ENCODE data around the gene METTL23.

METTL23 gene

DNA sequence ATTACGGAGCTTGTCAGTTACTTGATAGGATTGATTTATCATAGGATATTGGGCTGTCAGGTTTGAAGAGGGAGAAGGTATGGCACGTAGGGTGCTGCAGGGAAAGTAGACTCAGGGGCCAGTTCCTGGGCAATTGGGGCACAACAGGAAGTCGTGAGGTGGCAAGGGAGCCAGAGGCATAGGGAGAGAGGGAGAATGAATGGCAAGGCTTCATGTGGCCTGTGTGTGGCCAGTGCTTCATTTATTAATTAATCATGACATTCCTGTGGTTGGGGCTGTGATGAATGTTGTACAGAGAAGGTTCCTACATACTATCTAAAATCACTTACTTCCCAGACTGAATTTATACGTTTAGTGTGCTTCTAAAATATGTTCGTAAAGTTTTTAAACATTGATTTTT is 30.6 kb downstream of the METTL23 start:
- TF ChIP-seq SIN3A (IDR thresholded peaks at IDR 0.05; ENCODE audit: borderline replicate concordance, insufficient read depth, low read length) (no peak), POLR2AphosphoS5 (IDR thresholded peaks at IDR 0.05; ENCODE audit: low read depth, low read length) (no peak), TAF1 (IDR thresholded peaks at IDR 0.05; ENCODE audit: borderline replicate concordance, insufficient read depth, low read length) (no peak), FOXP2 (optimal IDR thresholded peaks at IDR 0.05; ENCODE audit: borderline replicate concordance, extremely low read depth, extremely low read length, insufficient read depth) (no peak)
- TF ChIP-seq, protein P1, sequence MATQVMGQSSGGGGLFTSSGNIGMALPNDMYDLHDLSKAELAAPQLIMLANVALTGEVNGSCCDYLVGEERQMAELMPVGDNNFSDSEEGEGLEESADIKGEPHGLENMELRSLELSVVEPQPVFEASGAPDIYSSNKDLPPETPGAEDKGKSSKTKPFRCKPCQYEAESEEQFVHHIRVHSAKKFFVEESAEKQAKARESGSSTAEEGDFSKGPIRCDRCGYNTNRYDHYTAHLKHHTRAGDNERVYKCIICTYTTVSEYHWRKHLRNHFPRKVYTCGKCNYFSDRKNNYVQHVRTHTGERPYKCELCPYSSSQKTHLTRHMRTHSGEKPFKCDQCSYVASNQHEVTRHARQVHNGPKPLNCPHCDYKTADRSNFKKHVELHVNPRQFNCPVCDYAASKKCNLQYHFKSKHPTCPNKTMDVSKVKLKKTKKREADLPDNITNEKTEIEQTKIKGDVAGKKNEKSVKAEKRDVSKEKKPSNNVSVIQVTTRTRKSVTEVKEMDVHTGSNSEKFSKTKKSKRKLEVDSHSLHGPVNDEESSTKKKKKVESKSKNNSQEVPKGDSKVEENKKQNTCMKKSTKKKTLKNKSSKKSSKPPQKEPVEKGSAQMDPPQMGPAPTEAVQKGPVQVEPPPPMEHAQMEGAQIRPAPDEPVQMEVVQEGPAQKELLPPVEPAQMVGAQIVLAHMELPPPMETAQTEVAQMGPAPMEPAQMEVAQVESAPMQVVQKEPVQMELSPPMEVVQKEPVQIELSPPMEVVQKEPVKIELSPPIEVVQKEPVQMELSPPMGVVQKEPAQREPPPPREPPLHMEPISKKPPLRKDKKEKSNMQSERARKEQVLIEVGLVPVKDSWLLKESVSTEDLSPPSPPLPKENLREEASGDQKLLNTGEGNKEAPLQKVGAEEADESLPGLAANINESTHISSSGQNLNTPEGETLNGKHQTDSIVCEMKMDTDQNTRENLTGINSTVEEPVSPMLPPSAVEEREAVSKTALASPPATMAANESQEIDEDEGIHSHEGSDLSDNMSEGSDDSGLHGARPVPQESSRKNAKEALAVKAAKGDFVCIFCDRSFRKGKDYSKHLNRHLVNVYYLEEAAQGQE (IDR thresholded peaks at IDR 0.05; ENCODE audit: insufficient read depth in 1 of 2, low read depth in 2 of 2, low read length in 2 of 2) = no peak

DNA sequence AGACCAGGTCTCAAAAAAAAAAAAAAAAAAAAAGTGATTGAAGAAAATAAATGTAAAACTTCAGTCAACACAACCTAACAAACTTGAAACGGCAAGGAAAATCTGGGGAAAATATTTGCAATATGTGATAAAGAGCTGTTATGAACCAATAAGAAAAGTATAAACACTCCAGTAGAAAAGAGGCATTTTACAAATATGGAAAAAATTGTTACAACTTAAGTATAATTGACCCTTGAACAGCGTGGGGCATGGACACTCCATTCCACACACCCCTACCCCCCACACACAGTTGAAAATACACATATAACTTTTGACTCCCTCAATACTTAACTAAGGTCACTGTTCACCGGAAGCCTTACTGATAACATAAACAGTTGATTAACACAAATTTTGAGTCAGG is 31.9 kb downstream of the METTL23 start:
- TF ChIP-seq FOXP2 (optimal IDR thresholded peaks at IDR 0.05; ENCODE audit: borderline replicate concordance, extremely low read depth, extremely low read length, insufficient read depth) (no peak), TAF1 (IDR thresholded peaks at IDR 0.05; ENCODE audit: borderline replicate concordance, insufficient read depth, low read length) (no peak), SIN3A (IDR thresholded peaks at IDR 0.05; ENCODE audit: borderline replicate concordance, insufficient read depth, low read length) (no peak), POLR2AphosphoS5 (IDR thresholded peaks at IDR 0.05; ENCODE audit: low read depth, low read length) (no peak)
- TF ChIP-seq, protein P1 (IDR thresholded peaks at IDR 0.05; ENCODE audit: insufficient read depth in 1 of 2, low read depth in 2 of 2, low read length in 2 of 2) = no peak

DNA sequence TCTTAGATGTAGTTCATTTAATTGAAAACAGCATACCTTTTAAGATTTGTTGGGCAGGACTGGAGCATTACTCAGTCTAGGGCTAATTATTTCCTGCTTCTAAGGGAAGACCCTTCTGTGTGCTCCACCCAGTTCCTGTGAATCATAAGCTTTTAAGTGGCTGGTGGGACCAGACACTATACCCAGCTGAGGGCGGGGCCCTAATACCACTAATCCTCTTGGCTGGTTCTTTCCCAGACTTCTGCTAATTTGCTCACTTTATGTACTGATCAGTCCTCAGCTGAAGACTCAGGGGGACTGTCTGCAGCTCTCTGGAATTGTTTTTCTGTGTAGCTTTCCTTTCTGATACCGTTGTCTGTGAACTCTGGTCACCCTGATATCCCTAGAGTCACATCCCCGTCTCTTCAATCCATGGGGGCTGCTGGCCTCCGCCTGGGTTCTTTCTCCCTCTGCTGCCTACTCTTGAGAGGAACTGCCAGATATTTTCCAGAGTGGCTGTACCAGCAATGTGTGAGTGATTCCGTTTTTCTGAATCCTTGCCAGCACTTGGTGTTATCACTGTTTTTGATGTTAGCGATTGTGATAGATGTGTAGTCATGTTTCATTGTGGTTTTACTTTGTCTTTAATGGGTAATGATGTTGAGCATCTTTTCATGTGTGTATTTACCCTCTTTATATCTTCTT is 46.3 kb downstream of the METTL23 start:
- TF ChIP-seq TAF1 (IDR thresholded peaks at IDR 0.05; ENCODE audit: borderline replicate concordance, insufficient read depth, low read length) (0 out of 2 replicates have a peak, but pooled peaks have one; percentile 32), POLR2AphosphoS5 (IDR thresholded peaks at IDR 0.05; ENCODE audit: low read depth, low read length) (peak; percentile 29; the same call in 1 of the 2 replicates), SIN3A (IDR thresholded peaks at IDR 0.05; ENCODE audit: borderline replicate concordance, insufficient read depth, low read length) (no peak), FOXP2 (optimal IDR thresholded peaks at IDR 0.05; ENCODE audit: borderline replicate concordance, extremely low read depth, extremely low read length, insufficient read depth) (no peak)
- TF ChIP-seq, protein P1 (IDR thresholded peaks at IDR 0.05; ENCODE audit: insufficient read depth in 1 of 2, low read depth in 2 of 2, low read length in 2 of 2) = no peak

DNA sequence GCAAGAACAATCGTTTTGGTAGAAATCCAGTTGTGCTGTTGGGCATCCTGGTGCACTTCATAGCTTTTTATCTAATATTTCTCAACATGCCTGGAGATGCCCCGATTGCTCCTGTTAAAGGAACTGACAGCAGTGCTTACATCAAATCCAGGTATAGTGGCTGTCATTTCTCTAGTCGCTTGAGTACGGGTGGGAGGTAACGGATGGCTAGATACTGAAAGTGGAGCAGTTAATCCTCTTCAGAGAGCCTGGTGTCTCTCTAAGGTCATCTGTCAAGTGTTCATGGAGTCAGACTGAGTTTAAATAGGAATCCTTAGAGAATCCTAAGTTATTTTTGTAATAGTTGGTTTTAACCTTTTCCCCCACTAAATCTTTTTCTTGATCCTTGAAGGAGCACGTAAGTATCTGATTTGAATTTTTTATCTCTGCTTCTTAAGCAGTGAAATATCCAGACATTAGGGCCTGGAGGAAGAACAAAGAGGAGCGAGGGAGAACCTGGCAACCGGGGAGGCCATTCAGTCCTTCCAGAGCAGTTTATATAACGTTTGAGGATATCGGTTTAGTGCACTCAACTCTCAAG is 48.5 kb downstream of the METTL23 start:
- TF ChIP-seq TAF1 (IDR thresholded peaks at IDR 0.05; ENCODE audit: borderline replicate concordance, insufficient read depth, low read length) (no peak), FOXP2 (optimal IDR thresholded peaks at IDR 0.05; ENCODE audit: borderline replicate concordance, extremely low read depth, extremely low read length, insufficient read depth) (no peak), SIN3A (IDR thresholded peaks at IDR 0.05; ENCODE audit: borderline replicate concordance, insufficient read depth, low read length) (no peak), POLR2AphosphoS5 (IDR thresholded peaks at IDR 0.05; ENCODE audit: low read depth, low read length) (no peak)
- TF ChIP-seq, protein P1 (IDR thresholded peaks at IDR 0.05; ENCODE audit: insufficient read depth in 1 of 2, low read depth in 2 of 2, low read length in 2 of 2) = no peak

All from PFSK-1 (cell line).